Peyer's patch (tissue), 4 donors: ENCODE results near the gene KCTD13.

Experiments
- POLR2A ChIP-seq, 2 donors: fragments of 450-650 bp; IDR thresholded peaks; one replicate each; pipeline ENCODE4 v1.5.1; 2017; ENCODE audit warnings: antibody characterized with exemption in 2 of 2, mild to moderate bottlenecking in 2 of 2, moderate library complexity in 2 of 2
- TF ChIP-seq, protein P1 (sequence below), 6 experiments: fragments of 450-650 bp in 4 of 6; fragments of 200-600 bp in 2 of 6; sonication (generic) in 1 of 6; IDR thresholded peaks; one replicate each; pipeline ENCODE4 v1.5.1; 2017 to 2019; ENCODE audit warnings: antibody characterized with exemption in 6 of 6, mild to moderate bottlenecking in 3 of 6, moderate library complexity in 1 of 6

DNA sequence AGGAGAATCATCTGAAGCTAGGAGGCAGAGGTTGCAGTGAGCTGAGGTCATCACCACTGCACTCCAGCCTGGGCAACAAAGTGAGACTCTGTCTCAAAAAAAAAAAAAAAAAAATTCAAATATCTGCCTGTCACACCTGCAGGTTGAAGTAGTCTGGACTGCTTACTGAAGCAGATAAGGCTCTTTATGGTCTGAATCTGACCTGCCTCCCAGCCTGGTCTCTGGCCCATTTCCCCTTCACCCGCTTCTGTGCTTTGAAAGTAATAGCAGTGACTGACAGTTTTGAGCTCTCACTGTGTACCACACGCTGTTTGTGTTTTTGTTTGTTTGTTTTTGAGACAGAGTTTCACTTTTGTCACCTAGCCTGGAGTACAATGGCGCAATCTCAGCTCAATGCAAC is 32.5 kb downstream of the KCTD13 start:
- TF ChIP-seq, protein P1, sequence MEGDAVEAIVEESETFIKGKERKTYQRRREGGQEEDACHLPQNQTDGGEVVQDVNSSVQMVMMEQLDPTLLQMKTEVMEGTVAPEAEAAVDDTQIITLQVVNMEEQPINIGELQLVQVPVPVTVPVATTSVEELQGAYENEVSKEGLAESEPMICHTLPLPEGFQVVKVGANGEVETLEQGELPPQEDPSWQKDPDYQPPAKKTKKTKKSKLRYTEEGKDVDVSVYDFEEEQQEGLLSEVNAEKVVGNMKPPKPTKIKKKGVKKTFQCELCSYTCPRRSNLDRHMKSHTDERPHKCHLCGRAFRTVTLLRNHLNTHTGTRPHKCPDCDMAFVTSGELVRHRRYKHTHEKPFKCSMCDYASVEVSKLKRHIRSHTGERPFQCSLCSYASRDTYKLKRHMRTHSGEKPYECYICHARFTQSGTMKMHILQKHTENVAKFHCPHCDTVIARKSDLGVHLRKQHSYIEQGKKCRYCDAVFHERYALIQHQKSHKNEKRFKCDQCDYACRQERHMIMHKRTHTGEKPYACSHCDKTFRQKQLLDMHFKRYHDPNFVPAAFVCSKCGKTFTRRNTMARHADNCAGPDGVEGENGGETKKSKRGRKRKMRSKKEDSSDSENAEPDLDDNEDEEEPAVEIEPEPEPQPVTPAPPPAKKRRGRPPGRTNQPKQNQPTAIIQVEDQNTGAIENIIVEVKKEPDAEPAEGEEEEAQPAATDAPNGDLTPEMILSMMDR (IDR thresholded peaks at IDR 0.05), result no peak
- TF ChIP-seq POLR2A (IDR thresholded peaks at IDR 0.05), result no peak
